ENCODE measurements around the gene ATG9A.
A peak's percentile ranks its signal among the peaks of the same experiment; 100 is the strongest.

Gene ATG9A

GRCh38 chr2:219221957-219222518 is 7.4 kb downstream of the ATG9A start:
- H3K9ac ChIP-seq (ENCODE audit: insufficient read length) = no peak overlapping the region
- DNase-seq (ENCODE audit: low read depth, low spot score) = no peak
- peaks cover 30% of the 10 kb centered on the region; the same call in 1 of the 2 replicates for H3K36me3 ChIP-seq (ENCODE audit: insufficient read depth, low read length)
- no peak overlapping the region for H3K27ac ChIP-seq
- TF ChIP-seq POLR2AphosphoS5 (IDR thresholded peaks at IDR 0.05; ENCODE audit: borderline replicate concordance, low read depth, low read length) (no peak), FOXP2 (optimal IDR thresholded peaks at IDR 0.05; ENCODE audit: control extremely low read depth, extremely low read length, insufficient read depth) (no peak), EZH2 (IDR thresholded peaks at IDR 0.05) (no peak)
- H3K9me3 ChIP-seq (ENCODE audit: low read depth, low read length) = no peaks in the 10 kb centered on the region
- no peak overlapping the region for H3K4me3 ChIP-seq

- Histone ChIP-seq H3K9ac (ENCODE audit: insufficient read length) (no peak overlapping the region), H3K4me3 (no peak overlapping the region), H3K27ac (no peak overlapping the region), H3K9me3 (ENCODE audit: low read depth, low read length) (no peaks in the 10 kb centered on the region), H3K36me3 (ENCODE audit: insufficient read depth, low read length) (peaks cover 42% of the 10 kb centered on the region)
- no peak for DNase-seq (ENCODE audit: low read depth, low spot score)
- no peak for TF ChIP-seq FOXP2 (optimal IDR thresholded peaks at IDR 0.05; ENCODE audit: control extremely low read depth, extremely low read length, insufficient read depth)
- TF ChIP-seq POLR2AphosphoS5 (IDR thresholded peaks at IDR 0.05; ENCODE audit: borderline replicate concordance, low read depth, low read length) = no peak
- no peak for TF ChIP-seq EZH2 (IDR thresholded peaks at IDR 0.05)
Observed at GRCh38 chr2:219220652-219221402, 8.6 kb downstream of the ATG9A start.

GRCh38 chr2:219219784-219220532 is 9.5 kb downstream of the ATG9A start:
- Histone ChIP-seq H3K4me3 (no peak overlapping the region), H3K27ac (peak overlapping the region; percentile 69; the same call in 1 of the 2 replicates), H3K9ac (ENCODE audit: insufficient read length) (no peak overlapping the region), H3K36me3 (ENCODE audit: insufficient read depth, low read length) (peaks cover 43% of the 10 kb centered on the region), H3K9me3 (ENCODE audit: low read depth, low read length) (no peaks in the 10 kb centered on the region)
- TF ChIP-seq POLR2AphosphoS5 (IDR thresholded peaks at IDR 0.05; ENCODE audit: borderline replicate concordance, low read depth, low read length) (no peak), FOXP2 (optimal IDR thresholded peaks at IDR 0.05; ENCODE audit: control extremely low read depth, extremely low read length, insufficient read depth) (no peak), EZH2 (IDR thresholded peaks at IDR 0.05) (no peak)
- no peak for DNase-seq (ENCODE audit: low read depth, low spot score)

- no peak for DNase-seq (ENCODE audit: low read depth, low spot score)
- Histone ChIP-seq H3K4me3 (peak within 1 kb of the TSS; percentile 90), H3K27ac (peak within 1 kb of the TSS; percentile 69), H3K36me3 (ENCODE audit: insufficient read depth, low read length) (peaks cover 43% of the 10 kb centered on the region), H3K9me3 (ENCODE audit: low read depth, low read length) (no peaks in the 10 kb centered on the region), H3K9ac (ENCODE audit: insufficient read length) (peak within 1 kb of the TSS; percentile 83)
- TF ChIP-seq EZH2 (IDR thresholded peaks at IDR 0.05) = no peak
- TF ChIP-seq POLR2AphosphoS5 (IDR thresholded peaks at IDR 0.05; ENCODE audit: borderline replicate concordance, low read depth, low read length) = peak; percentile 95
Observed at GRCh38 chr2:219218732-219219701, 10.4 kb downstream of the ATG9A start, which contains the start of gene ABCB6. Gene ABCB6 (minus strand): TSS chr2:219218958. CDS start chr2:219218673, 285 bp downstream.

- no peak for DNase-seq (ENCODE audit: low read depth, low spot score)
- H3K9me3 ChIP-seq (ENCODE audit: low read depth, low read length) = no peaks in the 10 kb centered on the region
- TF ChIP-seq FOXP2 (optimal IDR thresholded peaks at IDR 0.05; ENCODE audit: control extremely low read depth, extremely low read length, insufficient read depth) = no peak
- TF ChIP-seq POLR2AphosphoS5 (IDR thresholded peaks at IDR 0.05; ENCODE audit: borderline replicate concordance, low read depth, low read length) = no peak
- TF ChIP-seq EZH2 (IDR thresholded peaks at IDR 0.05) = no peak
- H3K4me3 ChIP-seq = peak overlapping the region; percentile 90
- peaks cover 43% of the 10 kb centered on the region for H3K36me3 ChIP-seq (ENCODE audit: insufficient read depth, low read length)
- peak overlapping the region; percentile 83 for H3K9ac ChIP-seq (ENCODE audit: insufficient read length)
- peak overlapping the region; percentile 69 for H3K27ac ChIP-seq
Observed at GRCh38 chr2:219218217-219218731, 11.2 kb downstream of the ATG9A start.

- peak overlapping the region; percentile 42; the same call in 1 of the 2 replicates for H3K27ac ChIP-seq
- no peaks in the 10 kb centered on the region for H3K9me3 ChIP-seq (ENCODE audit: low read depth, low read length)
- TF ChIP-seq FOXP2 (optimal IDR thresholded peaks at IDR 0.05; ENCODE audit: control extremely low read depth, extremely low read length, insufficient read depth) (no peak), POLR2AphosphoS5 (IDR thresholded peaks at IDR 0.05; ENCODE audit: borderline replicate concordance, low read depth, low read length) (no peak), EZH2 (IDR thresholded peaks at IDR 0.05) (no peak)
- H3K4me3 ChIP-seq = no peak overlapping the region
- H3K36me3 ChIP-seq (ENCODE audit: insufficient read depth, low read length) = peaks cover 51% of the 10 kb centered on the region
- no peak for DNase-seq (ENCODE audit: low read depth, low spot score)
- no peak overlapping the region for H3K9ac ChIP-seq (ENCODE audit: insufficient read length)
Observed at GRCh38 chr2:219216535-219216915, 12.9 kb downstream of the ATG9A start.

- no peak for DNase-seq (ENCODE audit: low read depth, low spot score)
- H3K36me3 ChIP-seq (ENCODE audit: insufficient read depth, low read length) = peaks cover 55% of the 10 kb centered on the region
- H3K9me3 ChIP-seq (ENCODE audit: low read depth, low read length) = no peaks in the 10 kb centered on the region
- no peak overlapping the region for H3K4me3 ChIP-seq
- TF ChIP-seq EZH2 (IDR thresholded peaks at IDR 0.05) = no peak
- no peak for TF ChIP-seq FOXP2 (optimal IDR thresholded peaks at IDR 0.05; ENCODE audit: control extremely low read depth, extremely low read length, insufficient read depth)
- TF ChIP-seq POLR2AphosphoS5 (IDR thresholded peaks at IDR 0.05; ENCODE audit: borderline replicate concordance, low read depth, low read length) = no peak
- H3K9ac ChIP-seq (ENCODE audit: insufficient read length) = no peak overlapping the region
- H3K27ac ChIP-seq = no peak overlapping the region
Observed at GRCh38 chr2:219215871-219216534, 13.4 kb downstream of the ATG9A start.

Measured in SK-N-MC (cell line).